HG02973 (cell line): Measurements from ENCODE around the gene VSIR.

Experiments
- ATAC-seq: cut with Tn5 transposase; IDR thresholded peaks from one replicate; pipeline ENCODE4 v1.9.1; 2021; ENCODE audit warnings: moderate library complexity; ENCODE audit not compliant: unreplicated experiment

Gene VSIR

GRCh38 chr10:71716426-71716825 lies 56.9 kb downstream of the VSIR start:
- ATAC-seq = no peak

DNA sequence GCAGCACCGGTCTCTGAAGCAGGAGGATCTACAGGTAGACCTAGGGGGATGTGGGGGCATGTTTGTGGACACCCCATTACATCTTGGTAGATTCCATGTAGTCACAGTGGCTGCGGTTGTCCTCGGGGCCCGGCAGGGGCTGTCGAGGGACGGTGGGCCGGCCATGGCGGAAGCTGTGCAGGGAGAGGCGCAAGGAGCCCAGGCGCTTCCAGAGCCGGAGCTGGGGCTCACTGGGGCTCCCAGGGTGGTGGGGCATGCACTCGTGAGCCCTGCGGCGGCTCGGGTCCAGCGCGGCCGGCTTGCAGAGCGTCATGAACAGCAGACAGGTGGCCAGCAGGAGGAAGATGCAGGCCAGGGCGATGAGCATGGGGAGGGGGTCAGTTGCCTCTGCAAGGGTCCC lies 57.5 kb downstream of the VSIR start:
- no peak for ATAC-seq

- ATAC-seq = no peak
Observed at GRCh38 chr10:71715026-71715425, 58.3 kb downstream of the VSIR start.

DNA sequence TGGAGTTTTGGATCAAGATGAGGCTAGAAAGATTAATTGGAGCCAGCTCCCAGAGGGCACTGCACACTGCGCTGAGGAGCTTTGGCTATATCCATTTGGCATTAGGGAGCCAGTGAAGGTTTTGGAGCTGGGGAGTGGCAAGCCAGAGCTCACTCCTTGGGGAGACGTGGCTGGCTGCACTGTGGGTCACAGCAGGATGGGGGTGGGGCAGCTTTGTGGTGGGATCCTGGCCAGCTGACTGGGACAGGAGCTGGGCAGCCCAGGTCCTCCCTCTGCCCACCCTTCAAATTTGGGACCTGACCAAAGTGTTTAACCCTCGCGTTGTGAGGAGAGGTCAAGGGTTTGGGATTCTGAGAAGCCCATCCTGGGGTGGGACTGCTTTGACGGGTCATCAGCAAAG lies 58.7 kb downstream of the VSIR start:
- ATAC-seq = no peak

- ATAC-seq = no peak
Observed at GRCh38 chr10:71714031-71714410, 59.3 kb downstream of the VSIR start.

DNA sequence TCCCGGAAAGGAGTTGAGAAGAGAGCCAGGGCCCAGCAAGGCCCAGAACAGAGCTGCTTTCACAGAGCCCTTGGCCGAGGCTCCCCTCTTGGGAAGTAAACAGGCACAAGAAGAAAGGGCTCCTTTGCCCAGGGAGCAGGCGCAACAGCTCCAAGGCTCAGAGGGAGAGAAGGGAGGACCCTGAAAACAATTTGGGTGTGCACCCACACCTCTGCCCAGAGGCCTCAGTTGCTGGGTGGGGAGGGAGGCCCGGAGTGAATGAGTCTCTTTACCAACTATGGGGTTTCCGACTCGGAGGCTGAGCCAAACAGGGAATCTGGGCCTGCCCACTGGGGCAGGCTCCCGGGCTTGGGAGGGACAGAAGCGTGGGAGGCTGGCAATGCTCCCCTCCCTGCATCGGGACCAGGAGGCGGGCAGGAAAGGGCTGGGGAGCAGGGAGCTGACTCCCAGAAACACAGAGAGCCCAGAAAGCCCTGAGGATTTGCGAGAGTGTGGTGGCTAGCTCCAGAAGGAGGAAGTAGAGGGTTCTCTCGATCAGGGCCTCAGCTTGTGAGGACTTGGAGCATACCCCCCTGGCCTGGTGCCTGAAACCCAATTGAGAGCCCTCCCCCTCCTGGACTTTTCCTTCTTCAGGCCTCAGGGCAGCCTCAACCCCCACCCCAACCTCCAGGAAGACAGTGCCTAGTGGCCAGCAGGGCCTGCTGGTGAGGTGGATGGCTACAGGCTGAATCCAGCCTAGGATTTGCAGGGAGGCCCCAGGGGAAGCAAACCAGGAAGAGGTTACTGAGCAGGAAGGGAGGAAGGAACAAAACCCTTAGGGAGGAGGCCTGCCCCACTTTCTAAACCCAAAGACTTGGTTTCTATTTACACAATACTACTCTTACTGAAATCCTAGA lies 59.9 kb downstream of the VSIR start:
- no peak for ATAC-seq

DNA sequence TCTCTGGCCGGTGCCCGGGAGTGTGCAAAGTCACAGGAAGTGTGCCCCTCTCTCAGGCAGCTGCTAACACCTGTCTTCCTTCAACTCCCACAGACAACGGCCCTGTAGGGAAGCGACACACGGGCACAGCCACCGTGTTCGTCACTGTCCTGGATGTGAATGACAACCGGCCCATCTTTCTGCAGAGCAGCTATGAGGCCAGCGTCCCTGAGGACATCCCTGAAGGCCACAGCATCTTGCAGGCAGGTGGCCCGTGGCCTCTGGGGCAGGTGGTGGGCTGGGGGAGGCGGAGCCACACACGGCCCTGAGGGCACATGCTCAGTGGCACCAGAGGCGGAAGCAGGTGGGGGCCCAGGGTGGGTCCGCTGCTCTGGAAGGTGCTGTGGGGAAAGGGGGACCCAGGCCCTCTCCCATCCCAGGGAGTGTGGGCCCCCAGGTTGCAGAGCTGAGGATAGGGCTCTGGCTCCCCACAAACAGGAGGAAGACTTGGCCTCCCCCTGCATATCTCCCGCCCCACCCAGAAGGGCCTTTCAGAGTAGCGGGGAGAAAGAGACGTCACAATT lies 60.7 kb downstream of the VSIR start:
- no peak for ATAC-seq

DNA sequence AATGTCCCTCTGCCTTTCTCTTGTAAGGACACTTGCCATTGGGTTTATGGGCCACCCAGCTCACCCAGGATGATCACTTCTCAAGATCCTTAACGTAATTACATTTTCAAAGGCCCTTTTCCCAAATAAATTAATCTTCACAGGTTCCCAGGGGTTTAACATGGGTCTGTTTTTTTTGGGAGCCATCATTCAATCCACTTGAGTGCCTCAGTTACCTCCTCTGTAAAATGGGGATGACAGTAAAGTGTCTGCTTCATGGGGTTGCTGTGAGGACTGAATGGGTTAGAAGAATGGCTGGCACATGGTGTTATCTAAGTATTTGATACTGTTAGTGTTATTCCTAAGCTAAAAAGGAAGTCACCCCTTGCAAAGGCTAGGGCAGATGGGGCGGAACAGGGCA lies 61.1 kb downstream of the VSIR start:
- ATAC-seq = no peak

GRCh38 chr10:71711052-71711623 lies 62.2 kb downstream of the VSIR start:
- no peak for ATAC-seq

GRCh38 chr10:71710519-71710918 lies 62.8 kb downstream of the VSIR start:
- ATAC-seq = no peak

- no peak for ATAC-seq
Observed at GRCh38 chr10:71708897-71709882, 64.1 kb downstream of the VSIR start.

DNA sequence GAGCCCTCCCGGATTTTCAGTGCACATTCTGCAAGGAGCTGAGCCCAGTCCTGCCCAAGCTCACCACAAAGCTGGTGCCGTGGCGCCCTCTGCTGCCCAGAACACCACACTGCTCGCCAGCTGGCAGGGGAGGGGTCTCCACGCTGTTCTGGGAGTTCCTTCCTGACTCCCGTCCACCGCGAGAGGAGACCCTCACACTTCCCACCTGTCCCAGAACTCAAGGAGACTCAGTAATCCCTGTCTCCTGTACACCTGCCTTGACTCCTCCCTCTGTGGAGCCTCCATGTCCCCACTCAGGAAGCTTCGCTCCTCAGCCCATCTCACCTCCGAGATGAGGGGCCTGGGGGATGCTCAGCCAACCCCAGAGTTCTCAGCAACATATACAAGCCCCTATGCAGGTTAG lies 65.0 kb downstream of the VSIR start:
- no peak for ATAC-seq

- no peak for ATAC-seq
Observed at GRCh38 chr10:71707240-71707789, 66.0 kb downstream of the VSIR start.

DNA sequence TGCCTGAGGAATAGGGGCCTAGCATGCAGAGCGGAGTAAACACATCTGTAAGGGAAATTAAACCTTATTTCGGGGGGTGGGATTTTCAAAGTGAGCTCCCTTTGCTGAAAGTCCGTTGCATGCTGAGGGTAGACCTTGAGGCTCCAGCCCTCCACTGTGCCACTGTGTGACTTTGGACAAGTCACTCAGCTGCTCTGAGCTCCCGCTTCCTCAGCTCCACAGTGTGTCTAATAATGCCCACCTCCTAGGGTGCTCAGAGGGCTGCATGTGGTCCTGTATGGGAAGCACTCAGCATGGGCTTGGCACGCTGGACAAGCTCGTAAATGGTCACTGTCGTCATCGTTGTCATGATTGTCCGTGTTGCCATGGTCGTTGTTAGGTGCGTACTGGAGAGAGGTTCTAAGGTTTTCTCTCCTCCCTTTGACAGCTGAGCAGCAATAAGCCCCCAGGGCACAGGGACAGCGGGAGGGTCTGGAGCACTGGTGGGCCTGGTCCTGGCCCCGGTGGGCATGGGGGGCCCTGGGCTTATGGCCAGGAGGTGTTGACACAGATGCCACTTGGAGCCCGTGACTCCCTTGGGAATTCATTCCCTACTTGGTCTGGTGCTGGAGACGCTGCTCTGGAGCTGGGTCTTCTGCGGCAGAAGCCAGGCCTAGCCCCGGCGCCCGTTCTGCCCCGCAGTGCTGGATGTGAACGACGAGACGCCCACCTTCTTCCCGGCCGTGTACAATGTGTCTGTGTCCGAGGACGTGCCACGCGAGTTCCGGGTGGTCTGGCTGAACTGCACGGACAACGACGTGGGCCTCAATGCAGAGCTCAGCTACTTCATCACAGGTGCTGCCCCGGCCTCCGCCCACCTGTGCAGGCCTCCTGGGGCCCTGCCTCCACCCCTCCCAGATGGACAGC lies 66.9 kb downstream of the VSIR start:
- ATAC-seq = no peak

- no peak for ATAC-seq
Observed at GRCh38 chr10:71705582-71705981, 67.7 kb downstream of the VSIR start.

- ATAC-seq = no peak
Observed at GRCh38 chr10:71704816-71705215, 68.5 kb downstream of the VSIR start.

DNA sequence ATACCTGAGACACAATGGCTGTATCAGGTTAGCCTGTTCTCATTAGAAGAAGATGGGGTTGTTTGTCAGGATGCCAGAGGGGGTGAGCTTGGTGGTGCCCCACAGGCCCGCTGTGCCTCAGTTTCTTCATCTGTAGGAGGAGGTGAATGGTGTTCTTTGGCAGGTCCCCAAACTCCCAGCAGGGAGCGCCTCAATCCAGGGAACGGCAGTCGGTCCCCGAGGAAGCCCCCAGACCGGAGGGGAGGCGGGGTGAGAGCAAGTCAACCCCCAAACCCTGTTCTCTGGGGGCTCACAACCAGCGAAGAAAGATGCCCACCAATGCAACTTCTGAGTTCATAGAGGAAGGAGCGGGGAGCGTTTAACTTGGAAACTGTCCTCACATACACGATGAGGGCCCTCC lies 69.7 kb downstream of the VSIR start:
- ATAC-seq = no peak

- no peak for ATAC-seq
Observed at GRCh38 chr10:71701496-71702132, 71.7 kb downstream of the VSIR start.

GRCh38 chr10:71700731-71701368 lies 72.5 kb downstream of the VSIR start:
- no peak for ATAC-seq
